ENCODE measurements around the gene KCNIP4.

DNA sequence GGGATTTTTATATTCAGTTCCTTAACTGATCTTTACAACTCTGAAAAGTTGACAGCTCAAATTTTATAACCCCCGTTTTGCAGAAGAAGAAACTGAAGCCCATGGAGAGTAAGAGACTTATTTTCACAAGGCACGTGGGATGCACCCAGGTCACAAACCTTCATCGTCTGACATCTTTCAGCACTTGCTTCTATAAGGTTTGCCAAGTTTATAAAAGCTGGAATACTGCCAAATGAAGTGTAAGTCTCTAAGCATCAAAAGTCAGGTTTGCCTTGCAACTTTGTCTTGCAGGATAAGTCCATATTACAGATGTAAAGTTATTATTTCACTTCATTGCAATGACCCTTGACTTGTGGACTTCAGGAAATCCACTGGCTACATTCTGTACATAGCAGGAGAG, 6.3 kb upstream of the KCNIP4 start:
- TF ChIP-seq, protein P1, sequence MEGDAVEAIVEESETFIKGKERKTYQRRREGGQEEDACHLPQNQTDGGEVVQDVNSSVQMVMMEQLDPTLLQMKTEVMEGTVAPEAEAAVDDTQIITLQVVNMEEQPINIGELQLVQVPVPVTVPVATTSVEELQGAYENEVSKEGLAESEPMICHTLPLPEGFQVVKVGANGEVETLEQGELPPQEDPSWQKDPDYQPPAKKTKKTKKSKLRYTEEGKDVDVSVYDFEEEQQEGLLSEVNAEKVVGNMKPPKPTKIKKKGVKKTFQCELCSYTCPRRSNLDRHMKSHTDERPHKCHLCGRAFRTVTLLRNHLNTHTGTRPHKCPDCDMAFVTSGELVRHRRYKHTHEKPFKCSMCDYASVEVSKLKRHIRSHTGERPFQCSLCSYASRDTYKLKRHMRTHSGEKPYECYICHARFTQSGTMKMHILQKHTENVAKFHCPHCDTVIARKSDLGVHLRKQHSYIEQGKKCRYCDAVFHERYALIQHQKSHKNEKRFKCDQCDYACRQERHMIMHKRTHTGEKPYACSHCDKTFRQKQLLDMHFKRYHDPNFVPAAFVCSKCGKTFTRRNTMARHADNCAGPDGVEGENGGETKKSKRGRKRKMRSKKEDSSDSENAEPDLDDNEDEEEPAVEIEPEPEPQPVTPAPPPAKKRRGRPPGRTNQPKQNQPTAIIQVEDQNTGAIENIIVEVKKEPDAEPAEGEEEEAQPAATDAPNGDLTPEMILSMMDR (IDR thresholded peaks at IDR 0.05; ENCODE audit: insufficient read depth, low read depth, low read length): no peak
- TF ChIP-seq EZH2 (IDR thresholded peaks at IDR 0.05; ENCODE audit: insufficient read depth, low read length): no peak
